ENCODE results near the gene PLPP3.

The PLPP3 gene

GRCh38 chr1:56494306-56494705, 85.1 kb downstream of the PLPP3 start (continued):
- TF ChIP-seq ZNF518A (tag by site-specific recombination; conservative IDR thresholded peaks at IDR 0.05; ENCODE audit: low read depth): no peak
- TF ChIP-seq TCF7L2 (IDR thresholded peaks at IDR 0.05; ENCODE audit: borderline replicate concordance, low read depth, low read length): 0 out of 2 replicates have a peak, but pooled peaks have one; percentile 55
- TF ChIP-seq ZNF10 (tag by site-specific recombination; IDR thresholded peaks at IDR 0.05): no peak
- peak; percentile 22; the same call in 1 of the 2 replicates for TF ChIP-seq FEZF1 (tag by site-specific recombination; IDR thresholded peaks at IDR 0.05)
- no peak for TF ChIP-seq ZBTB21 (tag by site-specific recombination; IDR thresholded peaks at IDR 0.05)
- TF ChIP-seq ZBTB17 (tag by site-specific recombination; IDR thresholded peaks at IDR 0.05): no peak
- no peak for TF ChIP-seq AEBP2 (tag by site-specific recombination; IDR thresholded peaks at IDR 0.05; ENCODE audit: borderline replicate concordance)
- no peak for TF ChIP-seq ZNF610 (tag by site-specific recombination; IDR thresholded peaks at IDR 0.05; ENCODE audit: borderline replicate concordance)
- TF ChIP-seq ZNF37A (tag by site-specific recombination; IDR thresholded peaks at IDR 0.05): no peak
- no peak for TF ChIP-seq ZNF560 (tag by site-specific recombination; IDR thresholded peaks at IDR 0.05; ENCODE audit: borderline replicate concordance)
- TF ChIP-seq ZNF791 (tag by site-specific recombination; IDR thresholded peaks at IDR 0.05): no peak
- no peak for TF ChIP-seq ZNF175 (tag by site-specific recombination; IDR thresholded peaks at IDR 0.05)
- TF ChIP-seq EGR2 (tag by site-specific recombination; IDR thresholded peaks at IDR 0.05; ENCODE audit: low read depth): peak; percentile 42; the same call in 1 of the 2 replicates
- TF ChIP-seq ZNF830 (tag by site-specific recombination; IDR thresholded peaks at IDR 0.05; ENCODE audit: low read depth): no peak

- POLR2A ChIA-PET: no interaction called here
- Histone ChIP-seq H3K4me3 (ENCODE audit: low read depth, low read length) (no peak overlapping the region), H3K36me3 (ENCODE audit: control insufficient read depth in 2 of 2, insufficient read depth in 1 of 2, low read length in 2 of 2) (peaks cover 0 to 25% of the 10 kb centered on the region in 2 experiments; a peak in 1 of 3 replicates), H3K27ac (ENCODE audit: extremely low read depth, low read depth, low read length) (no peak overlapping the region), H3K9me3 (ENCODE audit: control insufficient read depth, insufficient read depth, low read depth, low read length) (no peaks in the 10 kb centered on the region), H3K4me1 (ENCODE audit: control insufficient read depth, insufficient read depth, low read length) (peaks cover 13% of the 10 kb centered on the region; the same call in 1 of the 2 replicates)
- TF ChIP-seq ELK4 (IDR thresholded peaks at IDR 0.05; ENCODE audit: borderline replicate concordance, low read depth, low read length) (no peak), ZNF138 (tag by site-specific recombination; IDR thresholded peaks at IDR 0.05; ENCODE audit: borderline replicate concordance) (no peak), ZNF311 (tag by site-specific recombination; IDR thresholded peaks at IDR 0.05; ENCODE audit: borderline replicate concordance) (no peak), ZNF26 (tag by site-specific recombination; IDR thresholded peaks at IDR 0.05) (no peak), ZBTB8A (tag by site-specific recombination; IDR thresholded peaks at IDR 0.05) (no peak), ZNF223 (tag by site-specific recombination; IDR thresholded peaks at IDR 0.05) (no peak), BCL11A (tag by site-specific recombination; IDR thresholded peaks at IDR 0.05; ENCODE audit: low read depth) (no peak), ZNF549 (tag by site-specific recombination; IDR thresholded peaks at IDR 0.05) (no peak), ZBTB10 (tag by site-specific recombination; IDR thresholded peaks at IDR 0.05) (no peak), ZNF548 (tag by site-specific recombination; IDR thresholded peaks at IDR 0.05) (no peak)
- CTCF ChIA-PET: no interaction called here
Observed at GRCh38 chr1:56493826-56494225, 85.5 kb downstream of the PLPP3 start.

Measured in HEK293 (cell line).